IMR-90 (cell line): ENCODE results near the gene FAT1. TPM values are rescaled to one million over a fixed set of nuclear protein-coding genes. Genes with fewer than 3 reads are reported as not detected.

Experiments
- ATAC-seq: fragments of 200-7000 bp; cut with Tn5 transposase; 2 replicates; pipeline ENCODE4 v1.9.1; 2020; ENCODE audit warnings: low read depth, mild to moderate bottlenecking, moderate library complexity
- BruUV-seq: library from RNA; stranded (reverse); fragments of 400-500 nt; replicated peaks from 2 replicates; lab custom pipeline; 2021; lab: Mats Ljungman, UMichigan
- CTCF ChIA-PET: fragments of 300-600 bp; formaldehyde crosslinking; extraction: SDS; loops from one replicate; lab custom pipeline; 2021; ENCODE audit warnings: antibody characterized with exemption; lab: Yijun Ruan, JAX
- POLR2A ChIA-PET: fragments of 300-600 bp; sonication (Branson Sonifier 250); formaldehyde crosslinking; loops from one replicate; lab custom pipeline; 2022; ENCODE audit warnings: antibody characterized with exemption; ENCODE audit not compliant: unreplicated experiment; lab: Charles Lee
- DNase-seq: peaks from one replicate; pipeline ENCODE4 v3.0.0; 2013
- H2AFZ ChIP-seq: replicated peaks from 2 replicates; pipeline ENCODE3; 2013; ENCODE audit warnings: low read length, mild to moderate bottlenecking; ENCODE audit not compliant: poor library complexity
- H2AK5ac ChIP-seq: 2 replicates; pipeline ENCODE4 v1.6.1; 2013; ENCODE audit warnings: low read depth, low read length, inconsistent platforms
- H2AK9ac ChIP-seq: replicated peaks from 2 replicates; pipeline ENCODE3; 2013; ENCODE audit warnings: mild to moderate bottlenecking, low read depth, low read length, moderate library complexity; ENCODE audit not compliant: poor library complexity
- H2BK120ac ChIP-seq: 2 replicates; pipeline ENCODE4 v1.6.1; 2013; ENCODE audit warnings: low read depth, low read length, inconsistent platforms
- H2BK15ac ChIP-seq: 3 replicates; pipeline ENCODE4 v1.6.1; 2013; ENCODE audit warnings: low read depth, low read length, inconsistent platforms
- H2BK20ac ChIP-seq: 2 replicates; pipeline ENCODE4 v1.6.1; 2013; ENCODE audit warnings: low read depth, mild to moderate bottlenecking, inconsistent platforms, low read length, moderate library complexity
- H2BK5ac ChIP-seq: 2 replicates; pipeline ENCODE4 v1.6.1; 2013; ENCODE audit warnings: mild to moderate bottlenecking, low read depth, low read length, inconsistent platforms; ENCODE audit not compliant: poor library complexity, severe bottlenecking
- H3K14ac ChIP-seq: replicated peaks from 2 replicates; pipeline ENCODE4 v1.6.1; 2013; ENCODE audit warnings: low read depth, low read length, inconsistent platforms
- H3K18ac ChIP-seq: 2 replicates; pipeline ENCODE4 v1.6.1; 2013; ENCODE audit warnings: low read depth, low read length, control low read depth
- H3K23ac ChIP-seq: 2 replicates; pipeline ENCODE4 v1.6.1; 2013; ENCODE audit warnings: low read depth, low read length, inconsistent platforms
- H3K27ac ChIP-seq: 2 replicates; pipeline ENCODE4 v1.5.1; 2013; ENCODE audit warnings: mild to moderate bottlenecking, control low read depth, low read length; ENCODE audit not compliant: insufficient read depth
- H3K27me3 ChIP-seq: 2 replicates; pipeline ENCODE4 v1.6.1; 2013; ENCODE audit warnings: low read length; ENCODE audit not compliant: control insufficient read depth, insufficient read depth
- H3K36me3 ChIP-seq: 2 replicates; pipeline ENCODE4 v1.6.1; 2013; ENCODE audit warnings: low read length, mixed read lengths; ENCODE audit not compliant: control insufficient read depth, insufficient read depth
- H3K4ac ChIP-seq: 2 replicates; pipeline ENCODE4 v1.6.1; 2013; ENCODE audit warnings: low read depth, low read length, inconsistent platforms
- H3K4me1 ChIP-seq: 2 replicates; pipeline ENCODE4 v1.6.1; 2013; ENCODE audit warnings: low read length, mixed read lengths; ENCODE audit not compliant: control insufficient read depth, insufficient read depth
- H3K4me2 ChIP-seq: 2 replicates; pipeline ENCODE4 v1.6.1; 2013; ENCODE audit warnings: low read depth, mild to moderate bottlenecking, control low read depth, low read length, moderate library complexity
- H3K4me3 ChIP-seq: 2 replicates; pipeline ENCODE4 v1.5.1; 2013; ENCODE audit warnings: low read depth, mild to moderate bottlenecking, control low read depth, low read length, moderate library complexity; ENCODE audit not compliant: insufficient read depth
- H3K56ac ChIP-seq: 2 replicates; pipeline ENCODE4 v1.6.1; 2013; ENCODE audit warnings: low read length, inconsistent platforms; ENCODE audit not compliant: insufficient read depth; ENCODE audit errors: extremely low read depth
- H3K79me1 ChIP-seq, 2 experiments: 2 replicates each; pipeline ENCODE4 v1.6.1; 2013; ENCODE audit warnings: low read length in 2 of 2, inconsistent platforms in 1 of 2, low read depth in 1 of 2
- H3K9ac ChIP-seq: 2 replicates; pipeline ENCODE4 v1.6.1; 2013; ENCODE audit warnings: low read depth, low read length, control low read depth
- H3K9me1 ChIP-seq: 2 replicates; pipeline ENCODE4 v1.6.1; 2013; ENCODE audit warnings: low read length, inconsistent platforms; ENCODE audit not compliant: insufficient read depth
- H3K9me3 ChIP-seq: 2 replicates; pipeline ENCODE4 v1.6.1; 2013; ENCODE audit warnings: low read length; ENCODE audit not compliant: control insufficient read depth, insufficient read depth
- H4K20me1 ChIP-seq: 2 replicates; pipeline ENCODE4 v1.6.1; 2013; ENCODE audit warnings: low read length, inconsistent platforms; ENCODE audit not compliant: insufficient read depth
- H4K5ac ChIP-seq: 2 replicates; pipeline ENCODE4 v1.6.1; 2013; ENCODE audit warnings: mild to moderate bottlenecking, low read depth, low read length, control low read depth
- H4K8ac ChIP-seq, 2 experiments: 2 replicates each; pipeline ENCODE4 v1.6.1; 2013; ENCODE audit warnings: low read depth in 2 of 2, low read length in 2 of 2, control low read depth in 1 of 2, inconsistent platforms in 1 of 2
- H4K91ac ChIP-seq: 2 replicates; pipeline ENCODE4 v1.6.1; 2013; ENCODE audit warnings: low read depth, low read length, inconsistent platforms; ENCODE audit not compliant: insufficient read depth
- BHLHE40 ChIP-seq: fragments of 150-350 bp; IDR thresholded peaks from 2 replicates; pipeline ENCODE4 v1.6.1; 2016; ENCODE audit warnings: mild to moderate bottlenecking, low read depth, low read length
- CEBPB ChIP-seq: IDR thresholded peaks from 2 replicates; pipeline ENCODE4 v1.6.1; 2012; ENCODE audit warnings: low read depth, low read length, improper control_type of control experiment
- CHD1 ChIP-seq: IDR thresholded peaks from 2 replicates; pipeline ENCODE4 v1.6.1; 2012; ENCODE audit warnings: low read depth, low read length, improper control_type of control experiment
- CTCF ChIP-seq: conservative IDR thresholded peaks from 2 replicates; pipeline ENCODE4 v1.5.1; 2012; ENCODE audit warnings: mild to moderate bottlenecking, low read depth, low read length, improper control_type of control experiment
- MAFK ChIP-seq: IDR thresholded peaks from 2 replicates; pipeline ENCODE4 v1.6.1; 2012; ENCODE audit warnings: low read depth, low read length, improper control_type of control experiment
- MAZ ChIP-seq: IDR thresholded peaks from 2 replicates; pipeline ENCODE4 v1.6.1; 2012; ENCODE audit warnings: low read depth, mild to moderate bottlenecking, low read length, improper control_type of control experiment, moderate library complexity, borderline replicate concordance
- MXI1 ChIP-seq: IDR thresholded peaks from 2 replicates; pipeline ENCODE4 v1.6.1; 2012; ENCODE audit warnings: low read depth, mild to moderate bottlenecking, low read length, moderate library complexity, borderline replicate concordance
- NFE2L2 ChIP-seq: fragments of 150-350 bp; IDR thresholded peaks from 2 replicates; pipeline ENCODE4 v1.6.1; 2016; ENCODE audit warnings: low read depth, mild to moderate bottlenecking, low read length
- POLR2A ChIP-seq: IDR thresholded peaks from 2 replicates; pipeline ENCODE4 v1.6.1; 2012; ENCODE audit warnings: mild to moderate bottlenecking, low read depth, low read length
- RAD21 ChIP-seq: IDR thresholded peaks from 2 replicates; pipeline ENCODE4 v1.6.1; 2012; ENCODE audit warnings: low read length, improper control_type of control experiment
- RCOR1 ChIP-seq: IDR thresholded peaks from 2 replicates; pipeline ENCODE4 v1.6.1; 2012; ENCODE audit warnings: mild to moderate bottlenecking, low read length, improper control_type of control experiment; ENCODE audit not compliant: insufficient replicate concordance
- RFX5 ChIP-seq: IDR thresholded peaks from 2 replicates; pipeline ENCODE4 v1.8.0; 2012; ENCODE audit warnings: low read depth, mild to moderate bottlenecking, low read length, moderate library complexity
- SMC3 ChIP-seq: fragments of 150-350 bp; IDR thresholded peaks from 2 replicates; pipeline ENCODE4 v1.6.1; 2016; ENCODE audit warnings: low read depth, mild to moderate bottlenecking, antibody characterized with exemption, low read length, moderate library complexity
- USF2 ChIP-seq: fragments of 150-350 bp; IDR thresholded peaks from 2 replicates; pipeline ENCODE4 v1.6.1; 2017; ENCODE audit warnings: mild to moderate bottlenecking, antibody characterized with exemption, low read length, low read depth
- WGBS, 2 experiments: methylation state at CpG; one replicate each; pipeline versions ENCODE4 v1.1.5 to v1.1.7; 2013; ENCODE audit warnings: missing lambda C conversion rate in 2 of 2; ENCODE audit not compliant: insufficient read length in 1 of 2; ENCODE audit errors: extremely low coverage in 2 of 2; 5-methylcytosine and 5-hydroxymethylcytosine counted together
- dilution Hi-C: fragments of 300-500 bp; cut with HindIII; formaldehyde crosslinking; loops from one replicate; pipeline ENCODE4 v1.14.3; 2018; ENCODE audit warnings: low sequenced_read_pairs; ENCODE audit not compliant: unreplicated experiment
- in situ Hi-C: fragments of 300-500 bp; cut with MboI; formaldehyde crosslinking; loops from 3 replicates; pipeline ENCODE4 v1.14.3; 2019; ENCODE audit warnings: low sequenced_read_pairs, inconsistent platforms, mixed read lengths
- intact Hi-C: fragments of 100-400 bp; cut with micrococcal nuclease; formaldehyde crosslinking; loops from 2 replicates; pipeline ENCODE4 v1.10.0; 2022
- polyA plus RNA-seq, 3 experiments: library from polyadenylated mRNA; depleted of rRNA; stranded (reverse); fragments of >200 nt; gene quantifications; 2 replicates each; pipeline ENCODE4 v1.2.3, GENCODE V29; 2012; ENCODE audit warnings: low replicate concordance in 1 of 3
- total RNA-seq: library from RNA; depleted of rRNA; stranded (reverse); fragments of >200 nt; gene quantifications from 2 replicates; pipeline ENCODE4 v1.2.3, GENCODE V29; 2012
- TF ChIP-seq, protein P1 (sequence below): fragments of 150-350 bp; IDR thresholded peaks from 2 replicates; pipeline ENCODE4 v1.6.1; 2016; ENCODE audit warnings: low read depth, mild to moderate bottlenecking, low read length, moderate library complexity, borderline replicate concordance

The FAT1 gene
- total and polyA plus RNA-seq, 2 of the 4 experiments (the other 2 are of a cell fraction): 156 to 519 TPM

DNA sequence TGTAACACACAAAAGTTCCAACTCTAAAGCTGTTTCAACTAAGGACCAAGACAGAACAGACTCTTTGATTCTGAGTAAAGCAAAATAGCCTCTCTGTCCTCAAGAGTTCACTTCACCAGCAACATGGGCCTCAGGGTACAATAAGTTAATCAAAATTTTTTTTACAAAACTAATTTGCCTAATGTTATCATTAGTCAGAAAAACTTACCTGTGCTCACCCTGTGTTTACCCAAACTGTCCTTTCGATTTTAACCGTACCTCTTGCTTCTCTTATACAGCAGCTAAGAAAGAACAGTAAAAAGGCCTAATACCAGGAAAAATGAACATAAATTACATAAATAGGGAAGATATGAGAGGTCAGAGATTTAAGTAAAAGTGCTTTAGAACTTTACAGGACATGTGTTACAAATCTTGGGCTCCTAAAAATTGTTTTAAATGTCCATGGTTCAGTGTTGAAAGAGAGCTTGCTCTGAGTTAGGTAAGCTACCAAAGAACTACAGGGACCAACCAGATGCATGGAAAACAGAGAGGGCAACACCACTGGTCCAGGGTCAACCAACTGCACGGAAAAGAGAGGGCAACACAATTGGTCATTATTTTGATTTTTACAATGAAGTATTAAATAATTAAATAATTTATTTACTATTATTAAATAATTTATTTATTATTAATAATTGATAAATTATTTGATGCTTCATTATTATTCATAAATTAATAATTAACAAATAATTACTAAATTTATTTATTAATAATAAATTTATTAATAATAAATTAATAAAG, 73.1 kb downstream of the FAT1 start:
- no peak overlapping the region for H3K18ac ChIP-seq
- dilution Hi-C loops: no loop called here
- H3K79me1 ChIP-seq: peaks cover 37 to 85% of the 10 kb centered on the region in 2 experiments
- in situ Hi-C loops: no loop called here
- H3K23ac ChIP-seq: no peak overlapping the region
- ATAC-seq (no peak), DNase-seq (no peak)
- no peaks in the 10 kb centered on the region for H3K27me3 ChIP-seq
- no peak overlapping the region for H2BK20ac ChIP-seq
- H4K5ac ChIP-seq: no peak overlapping the region
- no peak overlapping the region for H3K4me3 ChIP-seq
- no peaks in the 10 kb centered on the region for H3K9me3 ChIP-seq
- no peak overlapping the region for H4K8ac ChIP-seq
- H2AK5ac ChIP-seq: no peak overlapping the region
- no peak overlapping the region for H3K56ac ChIP-seq
- ChIA-PET POLR2A (no interaction called here), CTCF (interaction anchor here (0.6 to 0.7 kb wide), 3 partner anchors 19 to 132 kb away, joined by 3 to 6 read pairs (median 3); no protein-coding TSS in a partner anchor)
- H3K14ac ChIP-seq: no peak overlapping the region
- no peak overlapping the region for H3K4me2 ChIP-seq
- BruUV-seq: no TSS peak
- peaks cover 72% of the 10 kb centered on the region for H4K20me1 ChIP-seq
- no peak overlapping the region for H2AFZ ChIP-seq
- H3K9ac ChIP-seq: no peak overlapping the region
- no peak overlapping the region for H3K27ac ChIP-seq
- intact Hi-C loops: no loop called here
- WGBS, 2 experiments: no CpG with 5 or more reads among the region's 3 CpGs
- peaks cover 41% of the 10 kb centered on the region for H3K36me3 ChIP-seq
- H2BK5ac ChIP-seq: no peak overlapping the region
- no peak overlapping the region for H2BK15ac ChIP-seq
- H4K91ac ChIP-seq: no peak overlapping the region
- no peak overlapping the region for H3K4ac ChIP-seq
- no peak overlapping the region for H2BK120ac ChIP-seq
- no peak overlapping the region for H2AK9ac ChIP-seq
- H3K9me1 ChIP-seq: peaks cover 32% of the 10 kb centered on the region
- peaks cover 9% of the 10 kb centered on the region for H3K4me1 ChIP-seq
- TF ChIP-seq, protein P1, sequence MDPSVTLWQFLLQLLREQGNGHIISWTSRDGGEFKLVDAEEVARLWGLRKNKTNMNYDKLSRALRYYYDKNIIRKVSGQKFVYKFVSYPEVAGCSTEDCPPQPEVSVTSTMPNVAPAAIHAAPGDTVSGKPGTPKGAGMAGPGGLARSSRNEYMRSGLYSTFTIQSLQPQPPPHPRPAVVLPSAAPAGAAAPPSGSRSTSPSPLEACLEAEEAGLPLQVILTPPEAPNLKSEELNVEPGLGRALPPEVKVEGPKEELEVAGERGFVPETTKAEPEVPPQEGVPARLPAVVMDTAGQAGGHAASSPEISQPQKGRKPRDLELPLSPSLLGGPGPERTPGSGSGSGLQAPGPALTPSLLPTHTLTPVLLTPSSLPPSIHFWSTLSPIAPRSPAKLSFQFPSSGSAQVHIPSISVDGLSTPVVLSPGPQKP: no peak
- no peak for TF ChIP-seq MAFK
- no peak for TF ChIP-seq CEBPB
- no peak for TF ChIP-seq USF2
- TF ChIP-seq RCOR1: no peak
- TF ChIP-seq MAZ: no peak
- TF ChIP-seq POLR2A: no peak
- TF ChIP-seq RAD21: no peak
- TF ChIP-seq RFX5: no peak
- no peak for TF ChIP-seq MXI1
- no peak for TF ChIP-seq BHLHE40
- no peak for TF ChIP-seq SMC3
- TF ChIP-seq CHD1: no peak
- TF ChIP-seq CTCF: no peak
- TF ChIP-seq NFE2L2: no peak
